HEK293T (cell line): ENCODE measurements around the gene NR2C2.

ENCODE experiments used
- CTCF ChIA-PET: fragments of 350-600 bp; formaldehyde crosslinking; extraction: SDS; loops from one replicate; lab custom pipeline; 2021; ENCODE audit warnings: antibody characterized with exemption, inconsistent platforms; lab: Yijun Ruan, JAX
- POLR2A ChIA-PET: fragments of 350-600 bp; formaldehyde crosslinking; extraction: SDS; loops from one replicate; lab custom pipeline; 2020; ENCODE audit warnings: antibody characterized with exemption, inconsistent platforms; lab: Yijun Ruan, JAX
- DNase-seq: peaks from one replicate; pipeline ENCODE4 v3.0.0; 2012; ENCODE audit warnings: mixed read lengths; ENCODE audit errors: extremely low spot score
- ARNT ChIP-seq: fragments of 450-650 bp; IDR thresholded peaks from 2 replicates; pipeline ENCODE4 v1.6.1; 2017; ENCODE audit warnings: mild to moderate bottlenecking
- BHLHE40 ChIP-seq: fragments of 450-650 bp; IDR thresholded peaks from 2 replicates; pipeline ENCODE4 v1.6.1; 2016; ENCODE audit warnings: mild to moderate bottlenecking, moderate library complexity, borderline replicate concordance
- CTBP1 ChIP-seq: fragments of 450-650 bp; IDR thresholded peaks from 2 replicates; pipeline ENCODE4 v1.6.1; 2016; ENCODE audit warnings: borderline replicate concordance
- ELF4 ChIP-seq: fragments of 450-650 bp; IDR thresholded peaks from 2 replicates; pipeline ENCODE4 v1.6.1; 2017; ENCODE audit warnings: antibody characterized with exemption
- FOXA1 ChIP-seq: fragments of 450-650 bp; IDR thresholded peaks from 2 replicates; pipeline ENCODE4 v1.6.1; 2016; ENCODE audit warnings: mild to moderate bottlenecking
- FOXK2 ChIP-seq: fragments of 450-650 bp; IDR thresholded peaks from 2 replicates; pipeline ENCODE4 v1.6.1; 2016; ENCODE audit warnings: mild to moderate bottlenecking
- FOXM1 ChIP-seq: fragments of 450-650 bp; IDR thresholded peaks from 2 replicates; pipeline ENCODE4 v1.6.1; 2017; ENCODE audit warnings: mild to moderate bottlenecking, borderline replicate concordance
- HDGF ChIP-seq: fragments of 450-650 bp; IDR thresholded peaks from 2 replicates; pipeline ENCODE4 v1.6.1; 2017; ENCODE audit warnings: antibody characterized with exemption, borderline replicate concordance
- L3MBTL2 ChIP-seq: fragments of 450-650 bp; conservative IDR thresholded peaks from 2 replicates; pipeline ENCODE4 v1.6.1; 2016; ENCODE audit warnings: mild to moderate bottlenecking
- LEF1 ChIP-seq: fragments of 450-650 bp; IDR thresholded peaks from 2 replicates; pipeline ENCODE4 v1.6.1; 2017; ENCODE audit warnings: mild to moderate bottlenecking, borderline replicate concordance
- NFRKB ChIP-seq: fragments of 450-650 bp; IDR thresholded peaks from 2 replicates; pipeline ENCODE4 v1.6.1; 2016; ENCODE audit warnings: mild to moderate bottlenecking, moderate library complexity
- PKNOX1 ChIP-seq: fragments of 450-650 bp; IDR thresholded peaks from 2 replicates; pipeline ENCODE4 v1.6.1; 2016
- SP1 ChIP-seq: fragments of 450-650 bp; IDR thresholded peaks from 2 replicates; pipeline ENCODE4 v1.6.1; 2017
- SUZ12 ChIP-seq: fragments of 450-650 bp; IDR thresholded peaks from 2 replicates; pipeline ENCODE4 v1.6.1; 2016; ENCODE audit warnings: mild to moderate bottlenecking
- TARDBP ChIP-seq: fragments of 450-650 bp; IDR thresholded peaks from 2 replicates; pipeline ENCODE4 v1.6.1; 2016
- ZNF384 ChIP-seq: fragments of 450-650 bp; IDR thresholded peaks from 2 replicates; pipeline ENCODE4 v1.6.1; 2016

Gene NR2C2

GRCh38 chr3:15081960-15082664 lies 134.7 kb downstream of the NR2C2 start:
- no peak for DNase-seq
- ChIA-PET POLR2A (interaction anchor here (0.9 kb wide), 1 partner anchor 17 kb away, joined by 4 read pairs; the partner anchor contains the start of gene MRPS25), CTCF (no interaction called here)
- TF ChIP-seq CTBP1 (no peak), L3MBTL2 (no peak), ELF4 (no peak), FOXA1 (no peak), LEF1 (no peak), HDGF (no peak), TARDBP (no peak), FOXK2 (no peak), ZNF384 (no peak), BHLHE40 (no peak), ARNT (no peak), FOXM1 (no peak), SP1 (no peak)

GRCh38 chr3:15083252-15083651 lies 135.9 kb downstream of the NR2C2 start:
- POLR2A ChIA-PET = no interaction called here
- CTCF ChIA-PET = no interaction called here
- DNase-seq = no peak
- TF ChIP-seq NFRKB (no peak), LEF1 (no peak), FOXM1 (no peak), ARNT (no peak), FOXK2 (no peak)

- no peak for DNase-seq
- TF ChIP-seq LEF1 (no peak), L3MBTL2 (no peak), CTBP1 (no peak), FOXA1 (no peak), SP1 (no peak), FOXM1 (no peak), HDGF (no peak), ARNT (no peak), TARDBP (no peak), SUZ12 (no peak), ZNF384 (no peak)
- POLR2A ChIA-PET = no interaction called here
- CTCF ChIA-PET = no interaction called here
Observed at GRCh38 chr3:15086263-15086662, 138.9 kb downstream of the NR2C2 start.

DNA sequence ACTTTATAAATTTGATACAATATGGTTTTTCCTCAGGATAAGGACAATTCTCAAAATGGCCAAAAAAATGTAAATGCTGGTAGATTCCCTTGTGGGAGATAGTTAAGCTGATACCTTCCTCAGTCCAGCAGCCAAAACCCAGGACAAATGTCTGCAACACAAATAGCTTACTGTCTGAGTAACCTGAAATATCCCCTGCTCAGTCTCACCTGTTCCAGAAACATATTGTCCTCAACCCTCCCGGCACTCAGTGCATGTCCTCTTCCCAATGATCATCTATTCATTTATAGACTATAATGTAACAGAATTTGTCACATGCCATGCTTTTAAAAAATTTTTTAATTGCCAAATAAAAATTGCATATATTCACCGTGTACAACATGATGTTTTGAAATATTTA lies 139.3 kb downstream of the NR2C2 start:
- POLR2A ChIA-PET = no interaction called here
- no peak for DNase-seq
- CTCF ChIA-PET = no interaction called here
- no peak for TF ChIP-seq SUZ12
- no peak for TF ChIP-seq SP1
- no peak for TF ChIP-seq ELF4
- TF ChIP-seq HDGF = no peak
- TF ChIP-seq ARNT = no peak
- TF ChIP-seq ZNF384 = no peak
- TF ChIP-seq BHLHE40 = no peak
- no peak for TF ChIP-seq NFRKB
- no peak for TF ChIP-seq FOXA1
- TF ChIP-seq CTBP1 = no peak
- TF ChIP-seq FOXM1 = no peak
- no peak for TF ChIP-seq TARDBP
- TF ChIP-seq LEF1 = no peak
- TF ChIP-seq FOXK2 = no peak

DNA sequence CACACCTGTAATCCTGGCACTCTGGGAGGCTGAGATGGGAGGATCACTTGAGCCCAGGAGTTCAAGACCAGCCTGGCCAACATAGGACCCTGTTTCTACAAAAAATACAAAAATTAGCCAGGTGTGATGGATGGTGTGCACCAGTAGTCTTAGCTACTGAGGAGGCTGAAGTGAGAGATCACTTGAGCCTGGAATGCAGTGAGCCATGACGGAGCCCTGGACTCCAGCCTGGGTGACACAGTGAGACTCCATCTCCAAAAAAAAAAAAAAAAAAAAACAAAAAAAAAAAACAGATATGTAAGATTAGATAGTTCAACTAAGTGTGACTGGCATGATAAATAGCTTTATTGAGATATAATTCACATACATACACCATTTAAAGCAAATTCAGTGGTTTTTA lies 141.8 kb downstream of the NR2C2 start:
- CTCF ChIA-PET = no interaction called here
- TF ChIP-seq SP1 (no peak), PKNOX1 (no peak), SUZ12 (no peak), ELF4 (no peak), TARDBP (no peak), LEF1 (no peak), FOXM1 (no peak), BHLHE40 (no peak), FOXA1 (no peak), NFRKB (no peak), ARNT (no peak)
- no peak for DNase-seq
- POLR2A ChIA-PET = no interaction called here

DNA sequence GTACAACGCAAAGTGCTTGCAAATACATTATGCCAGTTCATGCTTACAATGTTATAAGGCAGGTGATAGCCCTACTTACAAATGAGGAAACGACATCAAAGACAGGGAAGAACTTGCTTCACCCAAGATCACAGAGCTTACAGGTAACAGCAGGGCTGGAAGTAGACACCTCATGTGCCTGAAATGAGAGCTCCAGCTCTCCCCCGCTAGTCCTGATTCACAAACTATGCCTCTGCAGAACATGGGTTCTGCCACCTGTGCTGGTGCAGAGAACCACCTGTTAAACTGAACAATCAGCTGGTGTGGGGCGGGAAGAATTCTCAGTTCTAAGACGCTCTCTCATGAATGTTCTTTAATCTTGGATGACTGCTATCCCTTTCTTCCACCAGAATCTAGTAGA lies 144.2 kb downstream of the NR2C2 start:
- ChIA-PET CTCF (no interaction called here), POLR2A (no interaction called here)
- no peak for DNase-seq
- TF ChIP-seq PKNOX1 = no peak
- no peak for TF ChIP-seq HDGF
- no peak for TF ChIP-seq BHLHE40
- TF ChIP-seq L3MBTL2 = no peak
- TF ChIP-seq SUZ12 = no peak
- no peak for TF ChIP-seq SP1
- TF ChIP-seq LEF1 = no peak
- no peak for TF ChIP-seq CTBP1
- TF ChIP-seq ZNF384 = no peak
- TF ChIP-seq FOXA1 = no peak
- no peak for TF ChIP-seq ELF4
- TF ChIP-seq FOXM1 = no peak
- TF ChIP-seq TARDBP = no peak
- TF ChIP-seq FOXK2 = no peak
- no peak for TF ChIP-seq NFRKB
- no peak for TF ChIP-seq ARNT

DNA sequence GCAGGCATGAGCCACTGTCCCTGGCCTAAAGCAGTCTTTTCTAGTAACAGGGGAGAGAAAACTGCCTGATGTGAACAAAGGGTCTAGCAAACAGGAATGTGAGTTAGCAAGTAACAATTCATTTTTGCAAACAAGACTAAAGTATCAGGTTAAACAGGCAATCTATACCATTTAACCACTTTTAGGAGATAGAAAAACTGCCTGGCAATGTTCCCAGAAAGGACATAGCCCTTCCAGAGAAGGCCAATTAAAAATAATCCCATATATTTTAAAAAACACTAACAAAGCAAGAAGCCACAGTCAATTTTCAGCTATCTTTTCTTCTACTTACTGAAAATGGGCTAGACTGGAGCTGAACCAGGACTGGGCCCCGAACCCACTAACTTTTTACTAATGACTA lies 145.3 kb downstream of the NR2C2 start:
- no peak for TF ChIP-seq ZNF384
- TF ChIP-seq FOXK2 = no peak
- no peak for TF ChIP-seq TARDBP
- TF ChIP-seq SUZ12 = no peak
- TF ChIP-seq BHLHE40 = no peak
- TF ChIP-seq L3MBTL2 = no peak
- TF ChIP-seq CTBP1 = no peak
- TF ChIP-seq FOXA1 = no peak
- no peak for TF ChIP-seq FOXM1
- no peak for TF ChIP-seq HDGF
- no peak for TF ChIP-seq LEF1
- TF ChIP-seq NFRKB = no peak
- CTCF ChIA-PET = no interaction called here

More for the DNA sequence above, 145.3 kb downstream of the NR2C2 start:
- no peak for DNase-seq
- POLR2A ChIA-PET = no interaction called here
